CD14-positive monocyte (primary cell): ENCODE measurements around the gene CDH15. TPM values are rescaled to one million over a fixed set of nuclear protein-coding genes. Genes with fewer than 3 reads are reported as not detected.

Source experiments
- DNase-seq, 3 donors: peaks; one replicate each; pipeline ENCODE4 v3.0.0-alpha.2; 2011 to 2022
- H2AFZ ChIP-seq: 2 replicates; pipeline ENCODE4 v1.6.0; 2012; ENCODE audit warnings: mild to moderate bottlenecking, low read depth, low read length, inconsistent platforms; ENCODE audit not compliant: insufficient read depth, poor library complexity, severe bottlenecking
- H3K27ac ChIP-seq, 2 donors: 1 replicate in 1 of 2; 2 replicates in 1 of 2; pipeline ENCODE4 v1.5.1; 2012 to 2013; ENCODE audit warnings: low read length in 2 of 2, control low read depth in 1 of 2, inconsistent platforms in 1 of 2, low read depth in 1 of 2, mild to moderate bottlenecking in 1 of 2
- H3K27me3 ChIP-seq, 2 donors: one replicate each; pipeline versions ENCODE4 v1.6.0 to v1.6.1; 2011 to 2013; ENCODE audit warnings: low read length in 2 of 2; ENCODE audit not compliant: control insufficient read depth in 2 of 2, insufficient read depth in 2 of 2
- H3K36me3 ChIP-seq, 2 donors: replicated peaks in 1 of 2; 1 replicate in 1 of 2; 2 replicates in 1 of 2; pipeline versions ENCODE4 v1.5.1 to v1.6.1; 2012 to 2013; ENCODE audit warnings: low read length in 2 of 2, control low read depth in 1 of 2, inconsistent platforms in 1 of 2, mild to moderate bottlenecking in 1 of 2; ENCODE audit not compliant: insufficient read depth in 2 of 2, control insufficient read depth in 1 of 2
- H3K4me1 ChIP-seq, 2 donors: 1 replicate in 1 of 2; 2 replicates in 1 of 2; pipeline versions ENCODE4 v1.5.1 to v1.6.1; 2012 to 2013; ENCODE audit warnings: low read length in 2 of 2, control low read depth in 1 of 2, inconsistent platforms in 1 of 2, mild to moderate bottlenecking in 1 of 2, moderate library complexity in 1 of 2; ENCODE audit not compliant: insufficient read depth in 2 of 2, control insufficient read depth in 1 of 2
- H3K4me2 ChIP-seq: replicated peaks from 2 replicates; pipeline ENCODE3; 2012; ENCODE audit warnings: low read length, moderate library complexity, mild to moderate bottlenecking; ENCODE audit not compliant: poor library complexity, severe bottlenecking; ENCODE audit errors: extremely low read depth
- H3K4me3 ChIP-seq, 3 experiments: fragments of 200-600 bp in 1 of 3; sonication (generic) in 1 of 3; replicated peaks in 1 of 3; 1 replicate in 2 of 3; 2 replicates in 1 of 3; pipeline ENCODE4 v1.5.1; 2011 to 2013; ENCODE audit warnings: low read length in 3 of 3, mild to moderate bottlenecking in 3 of 3, control low read depth in 2 of 3, low read depth in 2 of 3, inconsistent platforms in 1 of 3, moderate library complexity in 1 of 3
- H3K79me2 ChIP-seq: 2 replicates; pipeline ENCODE4 v1.6.0; 2012; ENCODE audit warnings: mild to moderate bottlenecking, control low read depth, inconsistent platforms, low read length, moderate library complexity; ENCODE audit not compliant: insufficient read depth
- H3K9ac ChIP-seq: 2 replicates; pipeline ENCODE4 v1.6.0; 2017; ENCODE audit warnings: low read length, mild to moderate bottlenecking; ENCODE audit not compliant: insufficient read depth, poor library complexity, severe bottlenecking
- H3K9me3 ChIP-seq, 2 donors: replicated peaks in 1 of 2; 1 replicate in 1 of 2; 2 replicates in 1 of 2; pipeline versions ENCODE4 v1.5.1 to v1.6.1; 2012 to 2013; ENCODE audit warnings: low read length in 2 of 2, control low read depth in 1 of 2; ENCODE audit not compliant: control insufficient read depth in 1 of 2, insufficient read depth in 1 of 2
- H4K20me1 ChIP-seq: 2 replicates; pipeline ENCODE4 v1.6.0; 2012; ENCODE audit warnings: mild to moderate bottlenecking, low read length, control low read depth, moderate library complexity; ENCODE audit not compliant: insufficient read depth
- H3K27ac Mint-ChIP-seq, 7 donors: one replicate each; pipeline ENCODE4 v1.8.0; 2020; ENCODE audit warnings: mild to moderate bottlenecking in 7 of 7, mixed read lengths in 7 of 7, moderate library complexity in 6 of 7, inconsistent platforms in 2 of 7
- H3K27me3 Mint-ChIP-seq, 3 donors: one replicate each; pipeline ENCODE4 v1.8.0; 2021 to 2022; ENCODE audit warnings: low read depth in 3 of 3, mild to moderate bottlenecking in 3 of 3, mixed read lengths in 3 of 3, moderate library complexity in 3 of 3, inconsistent platforms in 1 of 3
- H3K36me3 Mint-ChIP-seq, 2 donors: one replicate each; pipeline ENCODE4 v1.8.0; 2020; ENCODE audit warnings: mixed read lengths in 2 of 2, inconsistent platforms in 1 of 2, mild to moderate bottlenecking in 1 of 2
- H3K4me1 Mint-ChIP-seq: one replicate; pipeline ENCODE4 v1.8.0; 2020; ENCODE audit warnings: mild to moderate bottlenecking, mixed read lengths
- H3K4me3 Mint-ChIP-seq, 2 donors: one replicate each; pipeline ENCODE4 v1.8.0; 2020; ENCODE audit warnings: mild to moderate bottlenecking in 2 of 2, mixed read lengths in 2 of 2, moderate library complexity in 1 of 2
- H3K9me3 Mint-ChIP-seq, 7 donors: one replicate each; pipeline ENCODE4 v1.8.0; 2020 to 2022; ENCODE audit warnings: mixed read lengths in 7 of 7, mild to moderate bottlenecking in 6 of 7, moderate library complexity in 6 of 7, inconsistent platforms in 2 of 7
- WGBS: methylation state at CpG from one replicate; pipeline ENCODE4 v1.1.5; 2013; ENCODE audit warnings: missing lambda C conversion rate; ENCODE audit not compliant: insufficient coverage; 5-methylcytosine and 5-hydroxymethylcytosine counted together
- intact Hi-C, 2 donors: fragments of 100-400 bp; cut with micrococcal nuclease; formaldehyde crosslinking; loops; one replicate each; pipeline versions ENCODE4 v1.15.0 to v1.15.1; 2023
- polyA plus RNA-seq, 3 donors: library from polyadenylated mRNA; depleted of rRNA in 1 of 3; unstranded in 2 of 3; stranded (reverse) in 1 of 3; fragments of 300-500 nt in 2 of 3; fragments of >200 nt in 1 of 3; fragmentation: Illumina TruSeq in 2 of 3; gene quantifications; 1 replicate in 2 of 3; 2 replicates in 1 of 3; pipeline ENCODE4 v1.2.3, GENCODE V29; 2012 to 2021
- TF ChIP-seq, protein P1 (sequence below): fragments of 200-600 bp; IDR thresholded peaks from one replicate; pipeline ENCODE4 v1.8.0; 2022; ENCODE audit warnings: antibody characterized with exemption, mild to moderate bottlenecking

The CDH15 gene
- polyA plus RNA-seq, 3 donors: not detected

DNA sequence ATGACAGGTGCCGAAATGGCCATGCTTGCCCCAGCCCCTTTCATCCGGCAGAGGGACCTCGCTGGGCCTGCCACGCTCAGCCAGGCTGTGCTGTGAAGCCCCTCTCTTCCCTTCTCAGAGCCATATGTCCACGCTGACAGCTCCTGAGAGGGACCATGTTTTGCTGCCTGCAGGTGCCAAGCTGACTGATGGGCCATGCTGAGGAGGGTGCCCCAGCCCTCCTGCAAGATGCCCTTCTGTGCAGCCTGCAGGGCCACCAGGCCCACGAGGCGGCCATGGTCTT lies 33.1 kb upstream of the CDH15 start:
- H3K4me1 Mint-ChIP-seq: no peaks in the 10 kb centered on the region
- Histone ChIP-seq H3K36me3 (peaks cover 60 to 74% of the 10 kb centered on the region in 2 donors), H3K4me1 (no peaks in the 10 kb centered on the region), H2AFZ (no peak overlapping the region), H3K9me3 (no peaks in the 10 kb centered on the region), H3K79me2 (no peaks in the 10 kb centered on the region), H3K4me3 (no peak overlapping the region), H4K20me1 (peaks cover 13% of the 10 kb centered on the region), H3K9ac (no peak overlapping the region), H3K27me3 (no peaks in the 10 kb centered on the region), H3K27ac (no peak overlapping the region), H3K4me2 (no peak overlapping the region)
- DNase-seq: no peak
- TF ChIP-seq, protein P1, sequence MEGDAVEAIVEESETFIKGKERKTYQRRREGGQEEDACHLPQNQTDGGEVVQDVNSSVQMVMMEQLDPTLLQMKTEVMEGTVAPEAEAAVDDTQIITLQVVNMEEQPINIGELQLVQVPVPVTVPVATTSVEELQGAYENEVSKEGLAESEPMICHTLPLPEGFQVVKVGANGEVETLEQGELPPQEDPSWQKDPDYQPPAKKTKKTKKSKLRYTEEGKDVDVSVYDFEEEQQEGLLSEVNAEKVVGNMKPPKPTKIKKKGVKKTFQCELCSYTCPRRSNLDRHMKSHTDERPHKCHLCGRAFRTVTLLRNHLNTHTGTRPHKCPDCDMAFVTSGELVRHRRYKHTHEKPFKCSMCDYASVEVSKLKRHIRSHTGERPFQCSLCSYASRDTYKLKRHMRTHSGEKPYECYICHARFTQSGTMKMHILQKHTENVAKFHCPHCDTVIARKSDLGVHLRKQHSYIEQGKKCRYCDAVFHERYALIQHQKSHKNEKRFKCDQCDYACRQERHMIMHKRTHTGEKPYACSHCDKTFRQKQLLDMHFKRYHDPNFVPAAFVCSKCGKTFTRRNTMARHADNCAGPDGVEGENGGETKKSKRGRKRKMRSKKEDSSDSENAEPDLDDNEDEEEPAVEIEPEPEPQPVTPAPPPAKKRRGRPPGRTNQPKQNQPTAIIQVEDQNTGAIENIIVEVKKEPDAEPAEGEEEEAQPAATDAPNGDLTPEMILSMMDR: no peak
- peaks cover 0 to 2% (median 1%) of the 10 kb centered on the region in 3 donors for H3K27me3 Mint-ChIP-seq
- no peak overlapping the region for H3K4me3 Mint-ChIP-seq
- no peak overlapping the region for H3K27ac Mint-ChIP-seq
- WGBS: 97% methylated on average over 5 of the region's 7 CpGs
- intact Hi-C loops: no loop called here
- peaks cover 0 to 2% (median 0%) of the 10 kb centered on the region in 7 donors for H3K9me3 Mint-ChIP-seq
- peaks cover 55 to 82% of the 10 kb centered on the region in 2 donors for H3K36me3 Mint-ChIP-seq

DNA sequence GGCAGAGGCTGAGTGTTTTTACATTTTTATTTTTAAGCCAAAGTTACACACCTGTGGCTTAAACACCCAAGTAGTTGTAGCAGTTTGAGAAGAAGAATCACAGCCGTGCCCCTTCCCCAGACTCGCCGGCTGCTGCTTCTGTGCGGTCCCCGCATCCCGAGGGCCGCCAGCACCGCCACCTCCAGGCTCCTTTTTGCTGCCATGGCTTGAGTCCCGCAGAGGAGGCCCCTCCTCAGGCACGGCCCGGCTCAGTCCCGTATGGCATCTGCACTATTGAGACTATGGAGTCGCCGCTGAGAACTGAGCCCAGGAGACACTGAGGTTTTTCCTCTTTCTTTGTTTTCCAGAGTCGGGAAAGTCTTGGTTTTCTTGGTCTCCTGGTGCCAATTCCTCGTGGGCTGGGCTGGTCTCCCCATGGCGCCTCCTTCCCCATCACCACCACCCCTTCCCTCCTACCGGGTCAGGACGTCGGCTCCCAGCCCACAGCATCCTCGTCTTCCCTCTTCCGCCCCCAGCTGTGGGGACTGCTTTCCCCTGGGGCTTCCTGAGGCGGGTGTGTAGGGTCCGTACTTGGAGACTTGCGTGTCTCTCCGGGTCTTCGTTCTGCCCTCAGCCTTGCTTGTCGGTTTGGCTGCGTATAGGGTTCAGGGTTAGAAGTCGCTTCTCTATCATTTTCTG lies 32.6 kb upstream of the CDH15 start:
- Histone ChIP-seq H2AFZ (no peak overlapping the region), H3K4me2 (no peak overlapping the region), H3K9ac (no peak overlapping the region), H3K4me3 (no peak overlapping the region), H3K4me1 (no peaks in the 10 kb centered on the region), H3K36me3 (peaks cover 54 to 74% of the 10 kb centered on the region in 2 donors), H3K27ac (no peak overlapping the region), H3K27me3 (no peaks in the 10 kb centered on the region), H3K79me2 (no peaks in the 10 kb centered on the region), H3K9me3 (no peaks in the 10 kb centered on the region), H4K20me1 (peaks cover 18% of the 10 kb centered on the region)
- no peak overlapping the region for H3K4me3 Mint-ChIP-seq
- WGBS: 98% methylated on average over 18 of the region's 30 CpGs
- peaks cover 0 to 2% (median 1%) of the 10 kb centered on the region in 3 donors for H3K27me3 Mint-ChIP-seq
- H3K27ac Mint-ChIP-seq: no peak overlapping the region
- peaks cover 52 to 82% of the 10 kb centered on the region in 2 donors for H3K36me3 Mint-ChIP-seq
- no peak for DNase-seq
- peaks cover 0 to 2% (median 0%) of the 10 kb centered on the region in 7 donors for H3K9me3 Mint-ChIP-seq
- TF ChIP-seq, protein P1: no peak
- intact Hi-C loops: no loop called here
- H3K4me1 Mint-ChIP-seq: no peaks in the 10 kb centered on the region
